Ishikawa (cell line): ENCODE results near the gene RBM44.

Source experiments
- CEBPB ChIP-seq: IDR thresholded peaks from 2 replicates; pipeline ENCODE4 v1.6.1; 2012
- CREB1 ChIP-seq: IDR thresholded peaks from 2 replicates; pipeline ENCODE4 v1.6.1; 2012; ENCODE audit warnings: low read depth
- EGR1 ChIP-seq: IDR thresholded peaks from 2 replicates; pipeline ENCODE4 v1.6.1; 2012
- EP300 ChIP-seq: IDR thresholded peaks from 2 replicates; pipeline ENCODE4 v1.6.1; 2012; ENCODE audit warnings: borderline replicate concordance
- FOXM1 ChIP-seq: IDR thresholded peaks from 2 replicates; pipeline ENCODE4 v1.6.1; 2012; ENCODE audit warnings: low read depth, borderline replicate concordance
- MAX ChIP-seq: IDR thresholded peaks from 2 replicates; pipeline ENCODE4 v1.6.1; 2012
- NFIC ChIP-seq: IDR thresholded peaks from 2 replicates; pipeline ENCODE4 v1.6.1; 2012
- RAD21 ChIP-seq: IDR thresholded peaks from 2 replicates; pipeline ENCODE4 v1.6.1; 2012; ENCODE audit warnings: low read depth
- REST ChIP-seq: IDR thresholded peaks from 2 replicates; pipeline ENCODE4 v1.6.1; 2012; ENCODE audit warnings: low read depth, mild to moderate bottlenecking
- TAF1 ChIP-seq: IDR thresholded peaks from 2 replicates; pipeline ENCODE4 v1.6.1; 2012; ENCODE audit warnings: low read depth, mild to moderate bottlenecking
- TCF12 ChIP-seq: IDR thresholded peaks from 2 replicates; pipeline ENCODE4 v1.6.1; 2012; ENCODE audit warnings: low read depth
- TEAD4 ChIP-seq: IDR thresholded peaks from 2 replicates; pipeline ENCODE4 v1.6.1; 2012
- USF1 ChIP-seq: IDR thresholded peaks from 2 replicates; pipeline ENCODE4 v1.6.1; 2012
- YY1 ChIP-seq: IDR thresholded peaks from 2 replicates; pipeline ENCODE4 v1.6.1; 2012; ENCODE audit warnings: low read depth
- ZBTB7A ChIP-seq: IDR thresholded peaks from 2 replicates; pipeline ENCODE4 v1.6.1; 2012; ENCODE audit warnings: low read depth

The RBM44 gene

GRCh38 chr2:237859533-237860272 lies 61.1 kb downstream of the RBM44 start, which contains the start of gene RAMP1:
Gene RAMP1, plus strand, starts transcription at chr2:237859623. Its CDS starts 53 bp downstream, at chr2:237859676.
- TF ChIP-seq TEAD4 (no peak), TAF1 (no peak), EP300 (no peak), USF1 (no peak), REST (no peak), EGR1 (no peak), FOXM1 (no peak), NFIC (no peak), RAD21 (no peak), YY1 (no peak)

GRCh38 chr2:237860273-237860935 lies 61.8 kb downstream of the RBM44 start:
- no peak for TF ChIP-seq YY1
- TF ChIP-seq CEBPB, result no peak
- TF ChIP-seq EGR1, result no peak
- TF ChIP-seq USF1, result no peak
- TF ChIP-seq EP300, result no peak
- no peak for TF ChIP-seq REST
- no peak for TF ChIP-seq FOXM1
- no peak for TF ChIP-seq ZBTB7A
- TF ChIP-seq TCF12, result no peak
- TF ChIP-seq MAX, result no peak
- no peak for TF ChIP-seq TEAD4
- no peak for TF ChIP-seq NFIC

GRCh38 chr2:237861875-237862527 lies 63.4 kb downstream of the RBM44 start:
- no peak for TF ChIP-seq TEAD4
- no peak for TF ChIP-seq MAX
- TF ChIP-seq ZBTB7A, result no peak
- no peak for TF ChIP-seq TCF12
- TF ChIP-seq REST, result no peak
- no peak for TF ChIP-seq CEBPB
- TF ChIP-seq NFIC, result no peak
- no peak for TF ChIP-seq EP300
- no peak for TF ChIP-seq RAD21
- no peak for TF ChIP-seq YY1
- TF ChIP-seq CREB1, result no peak
- TF ChIP-seq FOXM1, result no peak
- no peak for TF ChIP-seq TAF1
- no peak for TF ChIP-seq EGR1
- TF ChIP-seq USF1, result no peak
